Astrocyte (in vitro differentiated cells and primary cell): Measurements from ENCODE around the gene LGALS3BP.

Experiments
- EZH2 ChIP-seq: IDR thresholded peaks from 2 replicates; pipeline ENCODE4 v1.6.1; 2012; ENCODE audit warnings: mild to moderate bottlenecking, low read length, inconsistent platforms; ENCODE audit not compliant: insufficient read depth
- TF ChIP-seq, protein P1 (sequence below): IDR thresholded peaks from 2 replicates; pipeline ENCODE4 v1.5.1; 2011; ENCODE audit warnings: low read depth, mild to moderate bottlenecking, inconsistent platforms, low read length, moderate library complexity; ENCODE audit not compliant: insufficient read depth

DNA sequence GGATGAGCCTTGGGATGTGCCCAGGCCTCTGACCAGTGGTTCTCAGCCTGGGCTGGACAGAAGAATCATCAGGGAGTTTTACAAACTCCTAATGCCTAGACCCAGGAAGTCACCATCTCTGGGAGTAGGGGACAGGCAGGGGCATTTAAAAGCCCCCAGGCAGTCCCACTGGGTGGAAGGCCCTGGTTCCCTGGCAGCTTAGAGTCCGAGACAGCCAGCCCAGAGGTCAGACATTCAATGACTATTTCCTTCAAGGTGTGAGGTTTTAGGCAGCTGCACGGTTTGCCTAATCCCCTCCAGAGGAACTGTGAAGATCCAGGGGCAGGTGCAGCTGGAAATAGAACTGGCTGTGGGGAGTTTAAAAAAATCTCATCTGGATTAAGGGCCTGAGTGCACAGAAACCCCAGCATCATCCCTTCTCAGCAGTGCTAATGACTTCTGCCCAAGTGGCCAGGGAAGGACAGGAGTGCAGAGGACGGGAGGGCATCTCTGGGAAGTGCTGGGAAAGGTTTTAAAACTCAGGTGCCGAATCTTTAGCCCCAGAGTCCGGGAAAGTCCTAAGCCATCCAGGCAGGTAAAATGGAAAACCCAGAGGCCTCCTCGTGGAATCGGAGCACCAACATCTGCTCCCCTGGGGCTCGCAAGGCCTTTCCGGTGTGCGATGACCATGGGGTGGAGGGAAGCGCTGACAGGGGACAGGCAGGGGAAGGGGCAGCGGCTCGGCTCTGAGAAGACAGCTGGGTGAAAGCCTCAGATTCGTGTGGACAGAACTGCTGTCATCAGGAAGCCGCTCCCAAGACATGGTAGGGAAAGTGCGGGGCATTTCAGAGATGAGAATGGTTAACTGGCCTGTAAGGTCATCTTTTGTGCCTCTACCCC, 1.5 kb upstream of the LGALS3BP start:
- TF ChIP-seq, protein P1, sequence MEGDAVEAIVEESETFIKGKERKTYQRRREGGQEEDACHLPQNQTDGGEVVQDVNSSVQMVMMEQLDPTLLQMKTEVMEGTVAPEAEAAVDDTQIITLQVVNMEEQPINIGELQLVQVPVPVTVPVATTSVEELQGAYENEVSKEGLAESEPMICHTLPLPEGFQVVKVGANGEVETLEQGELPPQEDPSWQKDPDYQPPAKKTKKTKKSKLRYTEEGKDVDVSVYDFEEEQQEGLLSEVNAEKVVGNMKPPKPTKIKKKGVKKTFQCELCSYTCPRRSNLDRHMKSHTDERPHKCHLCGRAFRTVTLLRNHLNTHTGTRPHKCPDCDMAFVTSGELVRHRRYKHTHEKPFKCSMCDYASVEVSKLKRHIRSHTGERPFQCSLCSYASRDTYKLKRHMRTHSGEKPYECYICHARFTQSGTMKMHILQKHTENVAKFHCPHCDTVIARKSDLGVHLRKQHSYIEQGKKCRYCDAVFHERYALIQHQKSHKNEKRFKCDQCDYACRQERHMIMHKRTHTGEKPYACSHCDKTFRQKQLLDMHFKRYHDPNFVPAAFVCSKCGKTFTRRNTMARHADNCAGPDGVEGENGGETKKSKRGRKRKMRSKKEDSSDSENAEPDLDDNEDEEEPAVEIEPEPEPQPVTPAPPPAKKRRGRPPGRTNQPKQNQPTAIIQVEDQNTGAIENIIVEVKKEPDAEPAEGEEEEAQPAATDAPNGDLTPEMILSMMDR, result no peak
- no peak for TF ChIP-seq EZH2
